ENCODE data around the gene ITFG1.

DNA sequence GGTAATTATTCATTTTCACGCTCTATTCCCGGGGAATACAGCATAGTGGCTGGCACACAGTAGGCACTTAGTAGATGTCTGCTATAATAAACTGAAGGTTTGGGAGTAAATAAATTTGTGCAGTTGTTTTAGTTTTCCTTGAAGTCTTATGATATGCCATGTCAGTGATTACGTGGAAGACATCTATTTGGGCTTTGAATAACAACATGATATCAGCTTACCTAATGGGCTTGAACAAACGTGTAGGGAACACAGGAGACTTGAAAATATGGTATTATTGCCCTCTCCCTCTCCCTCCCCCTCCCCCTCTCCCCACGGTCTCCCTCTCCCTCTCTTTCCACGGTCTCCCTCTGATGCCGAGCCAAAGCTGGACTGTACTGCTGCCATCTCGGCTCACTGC, 280.8 kb downstream of the ITFG1 start:
- TF ChIP-seq EZH2 (IDR thresholded peaks at IDR 0.05) = no peak
- no peak for TF ChIP-seq POLR2AphosphoS5 (IDR thresholded peaks at IDR 0.05; ENCODE audit: borderline replicate concordance, low read depth, low read length)
- no peak for TF ChIP-seq FOXP2 (optimal IDR thresholded peaks at IDR 0.05; ENCODE audit: control extremely low read depth, extremely low read length, insufficient read depth)

Data from SK-N-MC (cell line).